GM18861 (cell line): ENCODE measurements around the gene CCDC13.
"Not testable (repeated sequence)": the region's sequence is repeated elsewhere in the genome, so short reads cannot be mapped to it uniquely, and the experiment has no call there.

ENCODE experiments used
- ATAC-seq: cut with Tn5 transposase; IDR thresholded peaks from one replicate; pipeline ENCODE4 v1.9.1; 2021; ENCODE audit not compliant: unreplicated experiment

Gene CCDC13, protein sequence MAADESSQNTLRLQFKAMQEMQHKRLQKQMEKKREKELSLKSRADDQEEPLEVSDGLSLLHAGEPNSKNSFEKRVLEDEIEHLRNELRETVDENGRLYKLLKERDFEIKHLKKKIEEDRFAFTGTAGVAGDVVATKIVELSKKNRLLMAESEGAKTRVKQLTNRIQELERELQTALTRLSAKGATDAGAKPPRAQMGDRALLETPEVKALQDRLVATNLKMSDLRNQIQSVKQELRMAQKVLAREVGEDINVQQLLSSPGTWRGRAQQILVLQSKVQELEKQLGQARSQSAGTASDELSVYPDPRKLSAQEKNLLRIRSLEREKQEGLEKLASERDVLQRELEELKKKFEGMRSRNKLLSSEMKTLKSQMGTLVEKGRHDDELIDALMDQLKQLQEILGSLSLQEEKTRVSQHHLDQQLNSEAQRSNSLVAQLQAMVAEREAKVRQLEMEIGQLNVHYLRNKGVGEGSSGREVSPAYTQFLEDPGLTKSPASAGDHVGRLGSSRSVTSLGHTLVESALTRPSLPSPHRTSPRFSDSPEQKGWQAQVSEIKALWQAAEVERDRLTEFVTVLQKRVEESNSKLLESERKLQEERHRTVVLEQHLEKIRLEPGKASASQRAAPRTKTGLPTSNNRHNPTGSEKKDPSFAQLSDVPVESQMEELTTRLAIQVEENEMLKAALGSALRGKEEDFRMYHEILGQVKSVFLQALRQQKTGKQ

DNA sequence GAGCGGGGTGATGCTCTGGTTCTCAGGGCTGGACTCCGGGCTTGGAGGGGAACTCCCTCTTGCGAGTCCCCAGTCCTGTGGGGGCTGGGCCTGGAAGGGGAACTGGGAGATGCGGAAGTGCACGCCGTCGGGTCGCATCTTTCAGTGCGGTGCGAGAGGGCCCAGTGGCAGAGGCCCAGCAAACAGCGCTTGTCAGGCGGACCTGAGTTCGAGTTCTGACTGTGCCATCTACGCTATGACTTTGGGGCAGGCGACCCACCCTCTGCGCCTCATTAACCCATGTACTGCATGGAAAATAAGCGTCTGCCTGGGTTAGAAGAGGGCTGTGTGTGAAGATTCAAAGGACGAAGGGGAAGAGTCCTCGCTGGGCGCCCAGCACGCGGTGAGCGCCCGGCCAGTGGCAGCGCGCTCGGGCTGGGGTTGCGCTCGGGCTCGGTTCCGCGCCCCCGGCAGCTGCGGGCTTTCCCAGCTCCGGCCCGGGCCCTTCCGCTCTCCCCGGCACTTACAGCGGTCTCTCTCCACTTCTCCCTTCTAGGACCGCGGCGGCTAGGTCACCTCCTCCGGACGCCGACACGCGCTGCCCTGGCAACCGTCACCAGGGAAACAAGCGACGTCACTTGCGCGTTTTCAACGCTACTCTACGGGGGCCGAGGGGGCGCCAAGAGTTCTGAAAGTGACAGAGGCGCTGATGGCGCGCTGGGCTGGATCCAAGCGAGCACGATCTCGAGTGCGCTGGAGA lies at the start of gene CCDC13:
Gene CCDC13 (minus strand): TSS at position 584 of the 739 bp plus-strand sequence. CDS start 14,908 bp downstream, outside the sequence.
- peak; percentile 98 for ATAC-seq

DNA sequence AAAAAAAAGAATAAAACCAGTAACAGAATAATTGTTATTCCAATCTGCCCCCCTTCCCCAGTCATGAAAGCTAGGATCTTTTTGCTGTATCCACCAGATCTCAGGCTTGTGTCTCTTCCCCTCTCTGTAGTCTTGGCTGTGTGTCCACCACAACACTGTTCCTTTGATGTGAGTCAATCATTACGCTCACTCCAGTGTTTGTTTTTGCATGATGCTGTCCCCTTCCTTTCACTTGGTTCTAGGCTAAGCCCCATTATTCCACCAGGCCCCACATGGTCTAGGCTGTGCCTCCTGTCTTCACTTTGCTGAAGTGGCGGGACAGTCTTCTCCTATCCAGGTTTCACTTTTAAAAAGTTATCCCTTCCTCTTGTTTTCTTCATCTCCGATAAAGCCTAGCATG lies 49.8 kb upstream of the CCDC13 start:
- no peak for ATAC-seq

DNA sequence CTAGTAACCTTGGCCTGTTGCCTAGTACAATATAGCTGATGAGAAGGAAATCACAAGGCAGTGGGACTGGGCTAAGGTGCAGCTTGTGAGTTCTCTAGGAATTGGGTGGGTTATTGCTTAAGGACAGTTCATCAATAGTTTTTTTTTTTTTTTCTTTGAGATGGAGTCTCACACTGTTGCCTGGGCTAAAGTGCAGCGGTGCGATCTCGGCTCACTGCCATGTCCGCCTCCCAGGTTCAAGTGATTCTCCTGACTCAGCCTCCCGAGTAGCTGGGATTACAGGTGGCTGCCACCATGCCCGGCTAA lies 47.6 kb upstream of the CCDC13 start:
- ATAC-seq: no peak

DNA sequence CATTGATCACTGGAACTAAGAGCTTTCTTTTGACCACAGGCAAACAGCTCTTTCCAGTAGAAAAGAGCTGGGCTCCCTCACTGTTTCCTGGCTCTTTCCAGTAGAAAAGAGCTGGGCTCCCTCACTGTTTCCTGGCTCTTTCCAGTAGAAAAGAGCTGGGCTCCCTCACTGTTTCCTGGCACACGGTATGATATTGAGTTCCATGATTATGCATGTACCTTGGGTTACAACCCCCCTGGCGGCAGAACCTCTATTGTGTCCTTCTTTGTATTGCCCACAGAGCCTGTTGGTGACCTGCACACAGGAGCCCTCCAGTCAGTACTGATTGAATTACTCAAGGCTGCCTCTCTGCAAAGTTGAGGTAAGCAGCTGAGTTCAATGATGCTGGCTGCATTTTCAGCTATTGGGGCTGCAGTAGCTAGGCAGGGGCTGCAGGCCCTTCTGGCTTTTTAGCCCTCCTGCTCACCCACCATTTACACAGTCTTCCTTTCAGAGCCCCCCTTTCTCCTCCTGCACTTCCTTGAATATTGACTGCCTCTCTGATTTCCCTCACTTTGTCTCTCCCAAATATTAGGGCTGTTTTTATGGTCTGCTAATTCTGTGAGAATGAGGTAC lies 46.4 kb upstream of the CCDC13 start:
- ATAC-seq: no peak

DNA sequence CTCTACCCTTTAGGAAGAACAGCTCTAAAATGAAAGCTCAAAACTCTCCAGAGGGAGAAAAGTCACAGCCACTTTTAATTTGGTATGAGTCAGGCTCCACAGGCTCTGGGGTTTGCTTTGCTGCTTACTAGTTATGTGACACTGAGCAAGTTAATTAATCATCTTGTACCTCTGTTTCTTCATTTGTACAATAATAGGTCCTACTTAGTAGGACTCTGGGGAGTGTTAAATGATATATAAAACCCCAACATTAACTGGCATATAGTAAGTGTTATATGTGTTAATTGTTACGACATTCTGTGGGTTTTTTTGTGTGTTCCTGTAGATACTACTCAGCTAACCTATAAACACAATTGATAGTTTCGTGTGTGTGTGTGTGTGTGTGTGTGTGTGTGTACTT lies 42.8 kb upstream of the CCDC13 start:
- no peak for ATAC-seq

DNA sequence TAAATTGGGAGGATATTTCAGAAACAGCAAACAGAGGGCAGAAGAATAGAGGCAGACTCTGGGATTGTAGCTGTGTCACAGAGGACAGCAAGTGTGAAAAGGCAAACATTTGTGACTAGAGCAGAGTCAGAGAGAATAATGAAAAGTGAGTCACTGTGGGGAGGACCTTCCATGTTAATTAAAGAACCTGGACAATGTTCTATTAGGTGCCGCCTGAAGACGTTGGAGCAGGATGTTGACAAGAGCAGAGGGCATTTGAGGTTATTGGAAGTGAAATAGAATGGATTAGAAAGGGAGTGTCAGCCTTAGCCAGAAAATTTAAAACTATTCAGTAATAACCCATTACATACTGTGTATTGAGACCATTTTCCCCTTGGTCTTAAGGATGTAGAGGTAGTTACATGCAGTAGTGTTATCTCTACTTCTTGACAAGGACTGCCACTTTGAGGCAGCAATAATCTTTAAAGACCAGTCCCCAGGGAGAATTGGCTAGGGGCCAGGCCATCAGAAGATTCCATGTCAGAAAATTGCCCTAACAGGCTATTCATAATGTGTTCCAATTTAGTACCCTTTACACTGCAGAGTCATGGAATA lies 42.0 kb upstream of the CCDC13 start:
- ATAC-seq: no peak

DNA sequence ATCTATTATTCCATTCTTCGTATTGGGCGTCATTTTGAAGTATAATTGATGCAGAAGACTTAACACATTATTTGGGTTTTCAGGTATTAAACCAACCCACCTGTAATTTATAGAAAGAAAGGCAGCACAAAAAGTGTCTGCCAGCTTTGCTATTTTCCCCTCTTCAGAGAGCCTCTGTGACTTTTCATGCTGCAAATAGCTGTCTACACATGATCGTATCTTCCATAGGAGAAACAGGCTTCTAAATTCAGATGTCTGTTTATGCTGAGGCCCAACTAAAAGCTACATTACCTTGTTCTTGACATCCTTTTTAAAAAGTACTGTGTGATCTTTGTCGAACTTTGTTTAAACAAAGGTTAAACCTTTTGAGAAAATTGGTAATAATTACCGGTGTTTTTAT lies 41.2 kb upstream of the CCDC13 start:
- ATAC-seq: no peak

DNA sequence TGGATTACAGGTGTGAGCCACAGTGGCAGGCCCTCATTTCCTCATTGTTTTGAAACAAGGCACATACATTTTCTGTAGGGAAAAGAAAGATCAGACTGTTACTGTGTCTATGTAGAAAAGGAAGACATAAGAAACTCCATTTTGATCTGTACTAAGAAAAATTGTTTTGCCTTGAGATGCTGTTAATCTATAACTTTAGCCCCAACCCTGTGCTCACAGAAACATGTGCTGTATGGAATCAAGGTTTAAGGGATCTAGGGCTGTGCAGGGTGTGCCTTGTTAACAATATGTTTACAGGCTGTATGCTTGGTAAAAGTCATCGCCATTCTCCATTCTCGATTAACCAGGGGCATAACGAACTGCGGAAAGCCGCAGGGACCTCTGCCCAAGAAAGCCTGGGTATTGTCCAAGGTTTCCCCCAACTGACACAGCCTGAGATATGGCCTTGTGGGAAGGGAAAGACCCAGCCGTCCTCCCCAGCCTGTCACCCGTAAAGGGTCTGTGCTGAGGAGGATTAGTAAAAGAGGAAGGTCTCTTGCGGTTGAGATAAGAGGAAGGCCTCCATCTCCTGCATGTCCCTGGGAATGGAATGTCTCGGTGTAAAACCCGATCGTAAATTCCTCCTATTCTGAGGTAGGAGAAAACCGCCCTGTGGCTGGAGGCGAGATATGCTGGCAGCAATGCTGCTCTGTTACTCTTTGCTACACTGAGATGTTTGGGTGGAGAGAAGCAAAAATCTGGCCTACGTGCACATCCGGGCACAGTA lies 38.2 kb upstream of the CCDC13 start:
- not testable (repeated sequence) for ATAC-seq

DNA sequence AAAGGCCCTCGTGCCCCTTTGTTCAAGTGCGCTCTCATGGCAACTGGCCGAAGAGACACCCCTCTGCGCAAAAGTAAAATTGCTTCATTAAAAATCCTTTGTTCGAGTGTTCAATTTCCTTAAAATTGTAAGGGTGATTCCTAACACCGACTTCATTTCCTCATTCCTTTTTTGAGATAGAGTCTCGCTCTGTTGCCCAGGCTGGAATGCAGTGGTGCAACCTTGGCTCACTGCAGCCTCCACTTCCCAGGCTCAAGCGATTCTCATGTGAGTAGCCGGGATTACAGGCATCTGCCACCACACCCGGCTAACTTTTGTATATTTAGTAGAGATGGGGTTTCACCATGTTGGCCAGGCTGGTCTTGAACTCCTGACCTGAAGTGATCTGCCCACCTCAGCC lies 37.7 kb upstream of the CCDC13 start:
- ATAC-seq: not testable (repeated sequence)

DNA sequence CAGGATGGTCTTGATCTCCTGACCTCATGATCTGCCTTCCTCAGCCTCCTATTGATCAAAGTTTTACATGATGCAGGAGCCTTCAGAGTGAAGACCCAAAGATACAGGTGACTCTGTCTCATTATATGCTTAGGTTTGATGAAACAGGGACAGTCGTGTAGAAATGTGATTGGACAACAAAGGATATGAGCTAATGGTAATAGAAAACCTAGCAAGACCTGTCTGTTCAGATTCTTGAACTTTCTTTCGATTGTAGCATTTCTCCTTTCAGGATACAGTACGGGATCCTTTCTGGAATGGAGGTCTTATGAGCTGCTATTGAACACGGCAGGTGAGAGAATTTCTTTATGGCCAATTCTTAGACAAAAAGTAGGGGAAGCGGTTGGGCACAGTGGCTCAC lies 36.1 kb upstream of the CCDC13 start, which contains the start of gene ACKR2:
Gene ACKR2 (plus strand): TSS at position 244 of the 400 bp plus-strand sequence. CDS start 55,058 bp downstream, outside the sequence.
- ATAC-seq: no peak

DNA sequence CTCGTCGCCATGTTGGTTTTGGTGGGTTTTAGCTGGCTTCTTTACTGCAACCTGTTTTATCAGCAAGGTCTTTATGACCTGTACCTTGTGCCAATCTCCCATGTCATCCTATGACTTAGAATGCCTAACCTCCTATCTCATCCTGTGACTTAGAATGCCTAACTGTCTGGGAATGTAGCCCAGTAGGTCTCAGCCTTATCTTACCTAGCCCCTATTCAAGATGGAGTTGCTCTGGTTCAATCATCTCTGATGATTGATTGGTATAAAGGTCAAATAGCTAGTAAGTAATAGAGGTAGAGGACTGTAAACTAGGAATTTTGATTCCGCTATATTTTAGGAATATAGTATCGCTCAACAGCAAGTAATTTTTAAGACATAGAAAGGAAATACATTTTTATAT lies 34.9 kb upstream of the CCDC13 start:
- ATAC-seq: no peak

DNA sequence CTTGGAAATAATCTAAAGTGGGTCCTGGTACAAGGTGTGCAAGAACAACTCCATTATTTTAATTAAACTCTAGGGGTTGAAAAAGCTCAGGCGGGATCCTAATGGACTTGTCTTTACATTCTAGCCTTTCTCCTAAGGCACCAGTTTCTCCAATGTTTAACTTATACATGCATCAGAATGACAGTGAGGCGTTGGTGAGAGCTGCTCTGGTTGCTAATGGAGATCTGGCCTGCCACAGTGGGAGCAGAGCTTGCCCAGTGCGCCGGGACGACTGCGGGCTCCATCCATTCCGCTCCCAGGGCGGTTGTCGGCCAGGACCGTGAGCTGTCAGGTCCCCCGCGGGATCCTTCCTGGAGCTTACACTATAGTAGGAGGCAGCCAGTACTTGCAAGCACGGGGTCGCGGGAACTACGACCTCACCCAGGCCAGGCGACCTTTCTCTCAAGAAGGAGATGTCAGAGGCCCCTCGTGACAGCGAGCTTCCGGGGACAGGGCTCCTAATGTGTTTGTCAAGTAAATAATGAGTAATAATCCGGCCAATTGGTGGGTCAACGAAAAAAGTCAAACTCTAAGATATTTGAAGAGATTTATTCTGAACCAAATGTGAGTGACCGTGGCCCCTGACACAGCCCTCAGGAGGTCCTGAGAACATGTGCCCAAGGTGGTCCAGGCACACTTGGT lies 32.2 kb upstream of the CCDC13 start:
- no peak for ATAC-seq

DNA sequence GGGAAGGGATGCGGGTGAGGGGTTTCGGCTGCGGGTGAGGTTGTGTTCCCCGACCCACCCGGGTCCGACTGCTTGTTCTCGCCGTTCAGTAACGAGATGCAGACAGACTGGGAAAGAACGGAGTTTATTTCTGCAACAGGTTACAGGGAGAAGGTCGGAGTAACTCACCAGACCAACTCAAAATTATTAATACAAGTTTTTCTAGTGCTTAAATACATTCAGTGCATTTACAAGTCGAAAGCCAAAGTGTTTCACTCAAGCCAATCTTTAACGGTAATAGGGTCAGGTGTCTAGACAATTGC lies 31.7 kb upstream of the CCDC13 start:
- no peak for ATAC-seq

DNA sequence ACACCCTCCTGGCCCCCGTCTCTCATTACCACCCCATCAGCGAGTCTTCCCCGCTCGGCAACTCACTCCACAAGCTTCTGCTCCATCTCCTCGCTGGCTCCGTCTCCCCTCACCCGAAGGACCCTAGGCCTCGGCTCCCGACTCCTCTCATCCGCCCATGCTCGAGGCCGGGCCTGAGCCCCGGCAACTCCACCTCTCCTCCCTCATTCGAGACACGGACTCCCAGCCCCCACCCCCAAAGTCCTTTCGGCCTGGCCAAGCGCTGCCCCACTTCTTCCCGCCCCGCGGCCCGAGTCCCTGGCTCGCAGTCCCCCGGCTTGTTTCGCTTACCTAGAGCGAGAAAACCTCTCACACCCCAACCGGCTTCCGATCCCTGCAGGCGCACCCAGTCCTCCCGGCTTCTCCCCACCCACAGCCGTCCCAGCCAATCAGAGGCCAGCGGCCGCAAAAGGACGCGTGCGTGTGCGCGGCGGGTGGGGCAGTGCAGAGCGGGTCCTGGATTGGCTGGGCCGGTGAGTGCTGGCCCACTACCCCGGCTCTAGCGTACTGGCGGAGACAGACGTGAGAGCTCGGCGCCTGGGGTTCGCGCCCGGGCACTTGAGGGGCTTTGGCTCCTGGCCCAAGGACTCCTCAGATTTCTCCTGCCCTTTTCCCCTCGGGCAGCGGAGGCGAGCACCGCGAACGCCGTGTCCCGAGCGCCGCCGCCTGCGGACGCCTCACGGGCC lies 31.2 kb upstream of the CCDC13 start, which contains the start of gene HIGD1A:
Gene HIGD1A (minus strand): TSS at position 385 of the 725 bp plus-strand sequence. CDS start 10,237 bp downstream, outside the sequence.
- ATAC-seq: peak; percentile 98

DNA sequence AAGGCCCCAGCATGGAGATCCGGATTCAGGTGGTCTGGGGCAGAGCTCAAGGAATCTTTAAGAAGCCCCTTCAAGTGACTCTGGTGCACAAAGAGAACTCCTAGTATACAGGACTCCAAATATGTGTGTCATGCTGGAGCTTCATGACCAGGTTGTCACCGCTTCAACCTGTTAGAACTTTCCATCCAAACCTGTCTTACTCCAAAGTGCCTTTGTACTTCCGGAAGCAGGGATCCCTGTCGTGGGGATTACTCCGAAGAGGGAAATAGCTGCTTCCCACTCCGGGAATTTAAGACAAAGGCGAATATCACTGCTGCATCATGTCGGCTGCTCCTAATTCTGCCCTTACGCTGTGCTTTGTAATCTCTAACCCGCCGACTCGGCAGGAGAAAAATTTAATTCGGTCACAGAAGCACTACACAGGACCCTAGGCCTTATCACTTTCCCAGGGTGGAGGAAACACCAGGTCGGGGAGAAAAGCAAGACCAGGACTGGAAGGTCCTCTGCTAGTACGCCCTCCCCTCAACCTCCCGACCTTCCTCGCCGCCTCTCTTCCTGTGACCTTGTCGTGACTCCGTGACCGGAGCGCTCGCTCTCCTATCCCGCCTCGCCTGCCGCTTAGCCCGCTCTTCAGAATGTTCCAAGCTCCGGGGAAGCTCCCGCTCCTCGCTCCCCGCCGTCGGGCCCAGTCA lies 30.5 kb upstream of the CCDC13 start:
- peak; percentile 11 for ATAC-seq

DNA sequence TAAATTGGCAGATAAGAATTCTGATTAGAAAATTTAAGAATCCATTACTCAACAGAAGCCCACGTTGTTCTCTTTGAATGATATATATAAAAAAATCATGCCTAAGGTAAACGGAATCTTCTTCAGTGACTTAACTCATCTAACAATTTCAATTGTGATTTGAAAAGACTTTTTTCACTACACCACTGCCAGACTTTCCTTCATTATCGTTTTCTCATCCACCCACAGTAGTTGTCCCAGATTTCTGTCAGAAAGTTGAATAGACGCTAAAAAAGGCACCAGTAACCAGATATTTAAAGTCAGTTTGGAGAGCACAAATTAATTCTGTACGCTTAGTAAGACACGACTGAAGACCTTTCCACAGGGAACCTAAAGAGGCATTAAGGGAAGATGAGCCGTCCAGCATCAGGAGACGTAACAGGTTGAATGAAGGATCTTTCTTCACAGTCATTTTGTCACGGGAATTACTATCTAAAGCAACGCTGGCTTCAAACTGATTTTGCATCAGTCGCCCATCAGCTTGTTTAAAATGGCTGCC lies 29.9 kb upstream of the CCDC13 start:
- no peak for ATAC-seq

DNA sequence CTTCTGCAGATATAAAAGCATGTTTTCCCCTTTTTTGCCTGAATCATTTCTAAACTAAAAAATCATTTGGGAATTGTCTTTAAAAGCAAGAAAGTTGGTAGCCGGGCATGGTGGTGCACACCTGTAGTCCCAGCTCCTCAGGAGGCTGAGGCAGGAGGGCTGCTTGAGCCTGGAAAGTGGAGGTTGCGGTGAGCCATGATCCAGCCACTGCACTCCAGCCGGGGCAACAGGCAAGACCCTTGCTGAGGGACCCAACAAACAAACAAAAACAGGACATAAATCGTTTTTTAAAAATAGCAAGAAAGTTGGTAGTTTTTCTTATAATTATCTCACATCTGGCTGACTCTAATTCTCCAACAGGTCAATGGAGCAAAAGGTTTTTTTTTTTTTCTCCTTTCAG lies 28.7 kb upstream of the CCDC13 start:
- ATAC-seq: no peak

DNA sequence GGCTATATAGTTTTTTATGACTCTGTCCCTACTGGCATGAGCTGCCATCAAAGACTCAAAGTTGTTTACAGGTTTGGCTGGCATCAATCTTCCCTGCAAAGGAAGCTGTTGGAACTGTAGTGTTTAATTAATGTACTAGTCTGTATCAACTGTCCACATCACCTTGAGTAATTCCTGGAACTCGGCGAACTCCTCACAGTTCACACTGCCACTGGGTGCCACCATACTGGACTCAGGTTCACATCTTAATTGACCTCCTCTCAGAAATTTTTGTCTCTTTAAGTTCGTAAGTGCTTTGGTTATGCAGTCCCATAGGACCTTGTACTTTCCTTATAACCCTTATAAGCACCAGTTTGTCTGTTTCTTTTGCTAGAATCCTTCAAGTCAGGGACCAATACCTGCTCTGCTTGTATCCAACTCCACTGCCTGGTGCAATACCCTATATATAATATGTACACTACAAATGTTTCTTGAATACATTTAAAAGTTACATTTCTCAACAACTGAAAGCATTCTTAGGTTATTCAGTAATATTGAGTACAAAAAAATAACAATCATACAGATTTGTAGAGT lies 28.1 kb upstream of the CCDC13 start:
- no peak for ATAC-seq
